Activated CD8-positive, alpha-beta memory T cell treated with anti-CD3 and anti-CD28 coated beads for 1 hour (primary cell): ENCODE data around the gene SLC29A2.
"Not testable (repeated sequence)": the region's sequence is repeated elsewhere in the genome, so short reads cannot be mapped to it uniquely, and the experiment has no call there.

Experiments used
- DNase-seq, 2 donors: peaks; one replicate each; pipeline ENCODE4 v3.0.0-alpha.2; 2020; ENCODE audit warnings: low read depth in 1 of 2; ENCODE audit errors: extremely low read depth in 1 of 2

SLC29A2 gene

DNA sequence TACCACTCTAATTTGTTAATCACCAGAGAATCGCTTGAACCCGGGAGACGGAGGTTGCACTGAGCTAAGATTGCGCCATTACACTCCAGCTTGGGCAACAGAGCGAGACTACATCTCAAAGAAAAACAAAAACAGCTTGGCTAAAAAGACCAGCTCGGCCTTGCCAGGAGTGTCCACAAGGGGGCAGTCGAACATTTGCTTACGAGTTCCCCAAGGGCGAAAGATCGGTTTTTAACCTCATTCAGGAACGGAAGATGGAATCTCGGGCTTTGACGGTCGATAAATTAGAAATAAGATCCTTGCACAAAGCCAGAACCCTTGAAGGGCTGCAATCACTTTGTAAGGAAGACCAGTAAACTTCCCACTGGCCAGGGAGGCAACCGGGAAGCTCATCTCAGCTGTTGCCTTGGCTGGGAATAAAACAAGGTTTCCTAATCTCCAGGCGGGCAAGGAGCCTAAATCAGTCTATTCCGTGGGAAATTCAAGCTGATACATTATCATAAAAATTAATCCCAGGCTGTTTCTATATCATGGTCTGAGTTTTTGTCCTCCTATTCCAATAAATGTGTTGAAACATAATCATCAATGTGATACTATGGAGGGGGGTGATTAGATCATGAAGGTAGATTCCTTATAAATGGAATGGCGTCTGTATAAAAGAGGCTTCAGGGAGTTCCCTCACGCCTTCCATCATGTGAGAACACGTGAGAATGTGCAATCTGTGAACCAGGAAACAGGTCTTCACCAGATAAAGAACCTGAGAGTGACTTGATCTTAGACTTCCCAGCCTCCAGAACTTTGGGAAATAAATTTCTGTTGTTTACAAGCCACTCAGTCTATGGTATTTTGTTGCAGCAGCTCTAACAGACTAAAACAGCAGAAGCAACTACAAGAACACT lies 14.9 kb upstream of the SLC29A2 start:
- DNase-seq = peak; percentile 50 to 73

GRCh38 chr11:66384316-66384715 lies 12.8 kb upstream of the SLC29A2 start:
- not testable (repeated sequence) for DNase-seq

DNA sequence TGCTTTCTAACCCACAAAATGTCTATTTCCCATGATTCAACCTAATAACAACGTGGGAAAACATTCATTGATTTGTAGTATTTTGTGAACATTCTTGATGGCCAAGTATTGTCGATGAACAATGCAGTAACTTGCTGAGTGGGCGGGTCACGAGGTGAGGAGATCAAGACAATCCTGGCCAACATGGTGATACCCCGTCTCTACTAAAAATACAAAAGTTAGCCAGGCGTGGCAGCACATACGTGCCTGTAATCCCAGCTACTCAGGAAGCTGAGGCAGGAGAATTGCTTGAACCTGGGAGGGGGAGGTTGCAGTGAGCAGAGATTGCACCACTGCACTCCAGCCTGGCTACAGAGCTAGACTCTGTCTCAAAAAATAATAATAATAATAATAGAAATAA lies 8.7 kb upstream of the SLC29A2 start:
- not testable (repeated sequence) for DNase-seq

DNA sequence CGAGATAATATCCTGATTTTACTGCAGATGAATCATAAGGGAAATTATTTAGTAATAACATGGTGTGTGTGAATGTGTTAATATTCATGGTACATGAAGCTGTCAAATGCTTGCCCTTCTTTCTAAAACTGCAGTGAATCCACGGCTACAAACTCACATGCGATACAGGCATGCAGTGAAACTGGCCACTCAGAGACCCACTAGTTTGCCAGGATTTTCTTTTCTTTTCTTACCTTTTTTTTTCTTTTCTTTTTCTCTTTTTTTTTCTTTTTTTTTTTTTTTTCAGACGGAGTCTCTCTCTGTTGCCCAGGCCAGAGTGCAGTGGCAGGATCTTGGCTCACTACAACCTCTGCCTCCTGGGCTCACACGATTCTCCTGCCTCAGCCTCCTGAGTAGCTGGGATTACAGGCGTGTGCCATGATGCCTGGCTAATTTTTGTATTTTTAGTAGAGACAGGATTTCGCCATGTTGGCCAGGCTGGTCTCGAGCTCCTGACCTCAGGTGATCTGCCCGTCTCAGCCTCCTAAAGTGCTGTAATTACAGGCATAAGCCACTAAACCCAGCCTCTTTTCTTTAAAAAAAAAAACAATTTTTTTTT lies 2.2 kb upstream of the SLC29A2 start:
- DNase-seq = not testable (repeated sequence)

DNA sequence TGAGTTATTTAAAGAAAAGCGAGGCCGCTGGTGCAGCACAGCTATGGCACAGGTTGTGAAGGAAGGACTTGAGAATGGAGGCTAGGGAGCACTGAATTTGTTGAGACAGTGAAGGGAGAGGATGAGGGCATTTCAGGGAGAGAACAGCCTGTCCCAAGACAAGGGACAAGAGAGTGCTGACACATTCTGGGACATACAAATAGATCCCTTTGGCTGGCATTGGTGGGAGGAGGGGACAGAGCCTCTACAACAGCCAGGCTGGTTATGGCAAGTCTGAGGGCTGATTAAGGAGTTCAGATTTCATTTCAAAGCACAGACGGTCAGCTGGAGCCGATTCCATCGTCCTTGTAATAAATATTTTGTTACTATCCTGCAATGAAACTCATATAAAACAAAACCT lies 1.7 kb upstream of the SLC29A2 start:
- no peak for DNase-seq

GRCh38 chr11:66369073-66369894 lies 2.3 kb downstream of the SLC29A2 start:
- no peak for DNase-seq

- no peak for DNase-seq
Measured at GRCh38 chr11:66368484-66368883, 3.1 kb downstream of the SLC29A2 start.

GRCh38 chr11:66367561-66368312 lies 3.8 kb downstream of the SLC29A2 start:
- DNase-seq = no peak

- no peak for DNase-seq
Measured at GRCh38 chr11:66366844-66367477, 4.6 kb downstream of the SLC29A2 start.

DNA sequence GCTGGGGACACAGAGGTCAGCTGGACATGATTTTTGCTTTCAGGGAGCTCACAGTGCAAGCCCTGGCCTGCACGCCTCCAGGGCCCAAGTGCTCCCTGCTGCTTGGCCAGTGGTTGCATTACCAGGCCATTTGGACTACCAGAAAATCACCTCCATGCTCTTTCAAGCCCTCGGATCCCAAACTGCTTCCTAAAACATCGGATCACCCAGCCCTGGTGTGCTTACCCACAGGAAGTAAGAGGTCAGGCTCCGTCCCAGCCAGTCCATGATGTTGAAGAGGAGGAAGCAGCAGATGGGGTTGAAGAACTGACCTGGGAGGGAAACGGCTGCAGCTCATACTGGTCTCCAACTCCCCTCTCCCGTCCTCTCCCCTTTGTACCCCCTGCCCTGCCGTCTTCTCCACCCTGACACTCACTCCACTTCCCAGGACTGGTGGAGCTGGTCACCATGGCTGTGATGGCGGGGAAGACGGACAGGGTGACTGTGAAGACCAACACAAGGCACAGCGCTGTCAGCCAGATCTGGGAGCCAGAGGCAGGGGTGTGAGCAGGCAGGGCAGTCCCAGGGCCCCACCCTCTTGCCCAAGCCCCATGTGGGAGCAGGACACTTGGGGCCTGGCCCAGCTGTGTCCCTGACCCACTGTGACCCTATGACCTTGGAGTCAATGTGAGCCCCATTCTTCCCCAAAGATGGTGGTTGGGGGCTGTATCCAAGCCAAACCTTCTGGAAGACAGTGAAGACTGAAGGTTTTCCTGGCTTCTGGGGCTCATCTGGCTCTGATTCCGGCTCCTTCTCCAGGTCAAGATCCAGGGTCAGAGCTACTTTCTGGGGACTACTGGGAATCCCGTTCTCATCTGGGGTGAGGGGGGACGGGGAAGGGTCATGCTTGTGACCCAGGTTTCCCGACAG lies 5.6 kb downstream of the SLC29A2 start:
- DNase-seq = no peak

DNA sequence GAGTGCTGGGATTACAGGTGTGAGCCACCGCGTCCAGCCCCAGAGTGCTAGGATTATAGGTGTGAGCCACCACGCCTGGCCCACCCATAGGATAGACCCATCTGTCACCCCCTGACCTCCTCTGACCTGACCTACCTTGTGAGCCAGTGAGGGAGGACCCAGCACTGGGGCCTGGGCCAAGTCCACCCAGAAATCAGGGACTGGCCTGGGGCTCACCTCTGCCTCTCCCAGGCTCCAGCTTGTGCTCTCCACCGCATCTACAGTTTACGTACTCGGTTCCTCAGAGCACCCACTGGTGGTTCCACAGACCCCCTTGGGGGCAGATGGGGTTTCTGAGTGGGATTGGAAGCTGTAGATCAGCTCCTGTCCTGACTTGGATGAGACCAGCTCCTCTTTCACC lies 6.4 kb downstream of the SLC29A2 start:
- DNase-seq = no peak

GRCh38 chr11:66363805-66364535 lies 7.6 kb downstream of the SLC29A2 start:
- peak in 1 of 2 donors; percentile 44 for DNase-seq

DNA sequence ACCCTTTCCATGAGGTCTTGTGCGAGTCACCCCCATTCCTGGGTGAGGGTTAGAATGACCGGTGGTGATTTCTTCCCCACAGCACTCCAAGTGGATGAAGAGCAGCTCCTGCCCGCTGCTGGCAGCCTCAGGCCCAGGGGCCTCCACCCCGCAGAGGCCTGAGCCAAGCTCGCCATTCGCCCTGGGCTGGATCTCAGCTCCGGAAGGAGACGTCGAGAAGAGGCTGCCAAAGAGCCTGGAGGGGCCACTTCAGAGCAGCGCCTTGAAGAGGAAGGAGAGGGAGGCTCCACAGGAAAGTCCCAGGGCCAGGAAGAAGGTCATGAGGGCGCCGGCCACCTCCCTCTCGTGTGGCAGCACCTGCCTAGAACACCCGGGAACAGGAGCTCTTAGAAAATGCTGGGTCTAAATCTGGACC lies 8.4 kb downstream of the SLC29A2 start:
- no peak for DNase-seq

DNA sequence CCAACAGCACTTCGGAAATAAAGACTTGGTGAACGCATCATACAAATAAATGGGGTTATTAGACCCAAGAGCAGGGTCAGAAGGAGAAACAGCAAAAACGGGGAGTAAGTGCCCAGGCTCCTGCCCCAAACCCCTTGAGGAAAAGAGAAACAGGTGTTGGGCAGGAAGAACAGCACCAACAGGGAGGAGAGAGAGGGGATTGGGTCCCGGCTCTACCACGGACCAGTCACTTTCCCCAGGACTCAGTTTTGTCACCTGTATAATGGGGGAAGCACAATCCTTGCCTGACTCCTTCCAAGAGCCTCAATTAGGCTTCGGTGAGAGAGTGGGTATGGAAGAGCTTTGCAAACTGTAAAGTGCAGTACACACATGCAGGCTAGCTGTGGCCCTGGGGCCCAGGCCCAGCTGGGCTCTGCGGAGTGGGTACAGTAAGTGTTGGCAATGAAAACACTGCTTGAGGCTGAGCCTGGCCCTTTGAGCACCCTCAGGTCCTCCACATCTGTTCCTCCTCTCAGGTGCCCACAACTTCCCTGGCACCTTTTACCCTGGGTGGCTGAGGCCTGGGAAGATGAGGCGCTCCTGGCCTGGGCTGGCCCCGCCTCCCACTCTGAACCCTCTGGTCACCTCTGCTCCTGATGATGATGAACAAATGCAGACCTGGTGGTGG lies 8.9 kb downstream of the SLC29A2 start:
- DNase-seq = no peak

- DNase-seq = no peak
Measured at GRCh38 chr11:66361502-66361941, 10.0 kb downstream of the SLC29A2 start.

DNA sequence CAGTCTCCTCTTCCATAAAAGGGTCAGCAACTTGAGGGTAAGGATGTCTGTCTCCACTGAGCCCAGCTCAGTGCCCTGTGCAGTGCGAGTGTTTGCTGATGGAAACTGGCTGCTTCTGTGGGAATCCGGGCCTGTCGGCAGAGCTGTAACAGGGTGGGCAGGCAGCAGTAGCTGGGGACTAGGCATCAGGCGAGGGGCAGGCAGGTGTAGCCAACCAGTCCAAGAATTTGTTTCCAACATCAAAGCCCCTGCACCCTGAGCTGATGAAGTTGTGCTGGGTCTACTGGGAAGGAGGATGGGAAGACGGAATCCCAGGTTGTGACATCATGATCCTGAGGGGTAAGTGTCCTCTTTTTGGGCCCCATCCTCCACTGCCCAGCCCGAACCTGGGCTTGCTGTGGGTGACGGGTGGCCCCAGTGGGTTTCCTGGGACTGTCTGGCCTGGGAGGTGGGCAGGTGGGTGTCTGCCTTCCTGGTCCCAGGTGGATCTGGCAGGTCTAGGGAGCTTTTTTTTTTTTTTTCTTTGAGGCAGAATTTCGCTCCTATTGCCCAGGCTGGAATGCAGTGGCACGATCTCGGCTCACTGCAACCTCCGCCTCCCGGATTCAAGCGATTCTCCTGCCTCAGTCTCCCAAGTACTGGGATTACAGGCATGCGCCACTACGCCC lies 11.0 kb downstream of the SLC29A2 start:
- no peak for DNase-seq

- DNase-seq = no peak
Measured at GRCh38 chr11:66359662-66360087, 11.9 kb downstream of the SLC29A2 start.
